Endothelial cell of umbilical vein (primary cell): Measurements from ENCODE around the gene RPL35A. TPM values are rescaled to one million over a fixed set of nuclear protein-coding genes. Genes with fewer than 3 reads are reported as not detected.

Source experiments
- BruUV-seq: library from RNA; stranded (reverse); fragments of 400-500 nt; replicated peaks from 2 replicates; lab custom pipeline; 2021; lab: Mats Ljungman, UMichigan
- CTCF ChIA-PET: fragments of 300-600, 350-600 bp; sonication (Branson Sonifier 250); formaldehyde crosslinking; loops from one replicate; lab custom pipeline; 2021; ENCODE audit warnings: antibody characterized with exemption, inconsistent platforms; lab: Charles Lee
- POLR2A ChIA-PET: fragments of 300-600, 350-600 bp; sonication (Branson Sonifier 250); formaldehyde crosslinking; loops from one replicate; lab custom pipeline; 2021; ENCODE audit warnings: antibody characterized with exemption, inconsistent platforms; lab: Charles Lee
- DNase-seq: peaks from one replicate; pipeline ENCODE4 v3.0.0-alpha.2; 2011; ENCODE audit warnings: low read depth, low spot score
- FAIRE-seq: peaks from 2 replicates; lab custom pipeline; 2011; peaks lifted over from hg19 to GRCh38; lab: Jason Lieb, UNC
- H2AFZ ChIP-seq: 2 replicates; pipeline ENCODE4 v1.6.0; 2012; ENCODE audit warnings: low read depth, low read length, control low read depth, inconsistent platforms
- H3K27ac ChIP-seq: 2 replicates; pipeline ENCODE4 v1.5.1; 2011; ENCODE audit warnings: low read depth, mild to moderate bottlenecking, control low read depth, low read length, moderate library complexity; ENCODE audit not compliant: insufficient read depth
- H3K27me3 ChIP-seq, 2 experiments: 2 replicates each; pipeline versions ENCODE4 v1.6.0 to v1.6.1; 2011; ENCODE audit warnings: low read length in 2 of 2, mixed read lengths in 1 of 2; ENCODE audit not compliant: control insufficient read depth in 2 of 2, insufficient read depth in 2 of 2
- H3K36me3 ChIP-seq, 2 experiments: 2 replicates in 1 of 2; 3 replicates in 1 of 2; pipeline ENCODE4 v1.5.1; 2011; ENCODE audit warnings: low read length in 2 of 2, mild to moderate bottlenecking in 1 of 2, moderate library complexity in 1 of 2; ENCODE audit not compliant: control insufficient read depth in 2 of 2, insufficient read depth in 2 of 2; ENCODE audit errors: extremely low read depth in 1 of 2
- H3K4me1 ChIP-seq: 3 replicates; pipeline ENCODE4 v1.5.1; 2011; ENCODE audit warnings: mild to moderate bottlenecking, low read length; ENCODE audit not compliant: control insufficient read depth, insufficient read depth; ENCODE audit errors: extremely low read depth
- H3K4me2 ChIP-seq: 2 replicates; pipeline ENCODE4 v1.6.1; 2011; ENCODE audit warnings: low read length, control low read depth, mixed read lengths; ENCODE audit not compliant: insufficient read depth
- H3K4me3 ChIP-seq, 3 experiments: fragments of 200-600 bp in 1 of 3; sonication (generic), shearing (Covaris generic) in 1 of 3; replicated peaks in 1 of 3; 2 replicates each; pipeline ENCODE4 v1.5.1; 2011 to 2016; ENCODE audit warnings: control low read depth in 3 of 3, low read length in 3 of 3, mild to moderate bottlenecking in 2 of 3, inconsistent platforms in 1 of 3, low read depth in 1 of 3, moderate library complexity in 1 of 3; ENCODE audit not compliant: insufficient read depth in 1 of 3
- H3K79me2 ChIP-seq: 2 replicates; pipeline ENCODE4 v1.6.0; 2012; ENCODE audit warnings: low read length, inconsistent platforms; ENCODE audit not compliant: control insufficient read depth, insufficient read depth
- H3K9ac ChIP-seq: replicated peaks from 2 replicates; pipeline ENCODE3; 2011; ENCODE audit warnings: low read length, control low read depth; ENCODE audit not compliant: insufficient read depth; ENCODE audit errors: extremely low read depth
- H3K9me1 ChIP-seq: replicated peaks from 3 replicates; pipeline ENCODE4 v1.6.0; 2011; ENCODE audit warnings: mild to moderate bottlenecking, low read length; ENCODE audit not compliant: control insufficient read depth, insufficient read depth; ENCODE audit errors: extremely low read depth
- H3K9me3 ChIP-seq: replicated peaks from 2 replicates; pipeline ENCODE4 v1.5.1; 2012; ENCODE audit warnings: low read length, inconsistent platforms; ENCODE audit not compliant: control insufficient read depth, insufficient read depth
- H4K20me1 ChIP-seq: replicated peaks from 2 replicates; pipeline ENCODE3; 2011; ENCODE audit warnings: mild to moderate bottlenecking, low read length; ENCODE audit not compliant: control insufficient read depth, insufficient read depth; ENCODE audit errors: extremely low read depth
- EZH2 ChIP-seq: IDR thresholded peaks from 2 replicates; pipeline ENCODE4 v1.6.1; 2012; ENCODE audit warnings: borderline replicate concordance, low read depth, mild to moderate bottlenecking, moderate library complexity, low read length, inconsistent platforms; ENCODE audit not compliant: severe bottlenecking
- FOS ChIP-seq: IDR thresholded peaks from 2 replicates; pipeline ENCODE4 v1.6.1; 2011; ENCODE audit warnings: mild to moderate bottlenecking, low read length, moderate library complexity, borderline replicate concordance; ENCODE audit not compliant: insufficient read depth
- GATA2 ChIP-seq: IDR thresholded peaks from 2 replicates; pipeline ENCODE4 v1.7.0; 2011; ENCODE audit warnings: low read depth, mild to moderate bottlenecking, moderate library complexity, mixed read lengths, low read length; ENCODE audit not compliant: insufficient read length, insufficient read depth
- JUN ChIP-seq: IDR thresholded peaks from 2 replicates; pipeline ENCODE4 v1.6.1; 2011; ENCODE audit warnings: borderline replicate concordance, low read depth; ENCODE audit not compliant: insufficient read length, insufficient read depth
- MYC ChIP-seq: IDR thresholded peaks from one replicate; pipeline ENCODE4 v1.6.1; 2011; ENCODE audit warnings: mild to moderate bottlenecking, low read depth, low read length
- POLR2A ChIP-seq: IDR thresholded peaks from 2 replicates; pipeline ENCODE4 v1.6.1; 2012; ENCODE audit warnings: low read depth, mild to moderate bottlenecking, control low read depth, low read length
- POLR2AphosphoS5 ChIP-seq: IDR thresholded peaks from 2 replicates; pipeline ENCODE4 v1.6.1; 2012; ENCODE audit warnings: low read depth, mild to moderate bottlenecking, control low read depth, low read length, moderate library complexity; ENCODE audit not compliant: insufficient read depth
- dilution Hi-C: fragments of 300-500 bp; cut with MboI; formaldehyde crosslinking; loops from one replicate; pipeline ENCODE4 v1.15.0; 2019; ENCODE audit warnings: low sequenced_read_pairs; ENCODE audit not compliant: extremely low pct_ligation_motif_present
- intact Hi-C: fragments of 100-400 bp; cut with micrococcal nuclease; formaldehyde crosslinking; loops from one replicate; pipeline ENCODE4 v1.10.0; 2022
- polyA plus RNA-seq, 4 experiments: library from polyadenylated mRNA; depleted of rRNA in 3 of 4; stranded (reverse) in 3 of 4; unstranded in 1 of 4; fragments of >200 nt; gene quantifications; 2 replicates each; pipeline versions ENCODE4 v1.2.1 to v1.2.3, GENCODE V29; 2011 to 2012; ENCODE audit warnings: missing spikeins in 1 of 4
- total RNA-seq: library from RNA; stranded (reverse); gene quantifications from 2 replicates; pipeline ENCODE4 v1.2.3, GENCODE V29; 2021
- TF ChIP-seq, protein P1 (sequence below): IDR thresholded peaks from 2 replicates; pipeline ENCODE4 v1.6.1; 2011; ENCODE audit not compliant: insufficient read depth, insufficient read length
- TF ChIP-seq, protein P2 (sequence below), 2 donors: IDR thresholded peaks; 1 replicate in 1 of 2; 2 replicates in 1 of 2; pipeline ENCODE4 v1.5.1; 2011; ENCODE audit warnings: low read length in 2 of 2, mild to moderate bottlenecking in 2 of 2, moderate library complexity in 2 of 2, control low read depth in 1 of 2, inconsistent platforms in 1 of 2, low read depth in 1 of 2; ENCODE audit not compliant: insufficient read depth in 1 of 2; ENCODE audit errors: extremely low read depth in 1 of 2

The RPL35A gene
- total and polyA plus RNA-seq, 2 donors (not counting 3 experiments of a cell fraction or from before 2014, with no cell fraction given), result 566 to 1,094 TPM

DNA sequence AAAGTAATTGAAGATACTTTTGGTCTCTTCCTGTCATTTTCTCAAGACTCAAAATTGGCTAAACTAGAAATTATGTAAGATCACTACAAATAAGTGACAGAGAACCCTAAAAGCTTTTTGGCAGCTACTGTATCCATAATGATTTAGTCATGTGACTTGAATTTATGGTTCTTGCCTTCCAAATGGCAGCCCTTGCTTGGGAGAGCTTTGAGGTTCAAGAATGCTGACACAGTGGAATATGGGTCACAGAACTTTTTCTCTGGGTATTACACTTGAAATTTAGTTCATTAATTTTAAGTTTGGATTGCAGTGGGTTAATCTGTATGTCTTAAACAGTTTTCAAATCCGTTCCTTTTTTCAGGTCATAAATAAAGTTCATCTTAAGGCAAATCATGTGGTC, 24.0 kb downstream of the RPL35A start:
- H3K27me3 ChIP-seq, result no peaks in the 10 kb centered on the region
- H3K4me2 ChIP-seq, result no peak overlapping the region
- no peak overlapping the region for H3K27ac ChIP-seq
- BruUV-seq, result no TSS peak
- FAIRE-seq, result no peak
- intact Hi-C loops (no loop called here), dilution Hi-C loops (no loop called here)
- no peaks in the 10 kb centered on the region for H4K20me1 ChIP-seq
- ChIA-PET POLR2A (no interaction called here), CTCF (no interaction called here)
- no peaks in the 10 kb centered on the region for H3K36me3 ChIP-seq
- no peak overlapping the region for H3K4me3 ChIP-seq
- no peaks in the 10 kb centered on the region for H3K9me1 ChIP-seq
- H3K79me2 ChIP-seq, result no peaks in the 10 kb centered on the region
- no peak overlapping the region for H3K9ac ChIP-seq
- H3K9me3 ChIP-seq, result no peaks in the 10 kb centered on the region
- no peak for DNase-seq
- TF ChIP-seq JUN (no peak), MYC (no peak), GATA2 (no peak)
- TF ChIP-seq, protein P1, sequence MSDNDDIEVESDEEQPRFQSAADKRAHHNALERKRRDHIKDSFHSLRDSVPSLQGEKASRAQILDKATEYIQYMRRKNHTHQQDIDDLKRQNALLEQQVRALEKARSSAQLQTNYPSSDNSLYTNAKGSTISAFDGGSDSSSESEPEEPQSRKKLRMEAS, result no peak
- H2AFZ ChIP-seq, result no peak overlapping the region
- no peaks in the 10 kb centered on the region for H3K4me1 ChIP-seq

DNA sequence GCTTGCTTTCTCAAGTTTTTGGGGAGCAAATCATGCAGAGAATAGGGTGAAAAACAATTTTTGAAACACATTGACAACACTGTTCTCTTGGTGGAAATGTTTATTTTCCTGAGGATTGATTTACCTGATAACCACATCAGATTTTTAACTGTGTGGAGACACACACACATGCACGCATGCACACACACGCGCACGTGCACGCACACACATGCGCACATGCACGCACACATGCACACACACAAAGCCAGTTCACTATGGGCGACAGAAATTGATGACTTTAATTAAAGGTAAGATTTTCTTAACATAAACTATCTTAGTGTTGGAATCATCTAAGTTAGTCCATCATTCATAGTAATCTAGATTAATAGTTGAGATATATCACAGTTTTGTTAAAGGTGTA, 25.3 kb downstream of the RPL35A start:
- no peak overlapping the region for H3K4me2 ChIP-seq
- no peak for TF ChIP-seq POLR2A
- TF ChIP-seq GATA2, result no peak
- no peak for TF ChIP-seq MYC
- TF ChIP-seq, protein P2, sequence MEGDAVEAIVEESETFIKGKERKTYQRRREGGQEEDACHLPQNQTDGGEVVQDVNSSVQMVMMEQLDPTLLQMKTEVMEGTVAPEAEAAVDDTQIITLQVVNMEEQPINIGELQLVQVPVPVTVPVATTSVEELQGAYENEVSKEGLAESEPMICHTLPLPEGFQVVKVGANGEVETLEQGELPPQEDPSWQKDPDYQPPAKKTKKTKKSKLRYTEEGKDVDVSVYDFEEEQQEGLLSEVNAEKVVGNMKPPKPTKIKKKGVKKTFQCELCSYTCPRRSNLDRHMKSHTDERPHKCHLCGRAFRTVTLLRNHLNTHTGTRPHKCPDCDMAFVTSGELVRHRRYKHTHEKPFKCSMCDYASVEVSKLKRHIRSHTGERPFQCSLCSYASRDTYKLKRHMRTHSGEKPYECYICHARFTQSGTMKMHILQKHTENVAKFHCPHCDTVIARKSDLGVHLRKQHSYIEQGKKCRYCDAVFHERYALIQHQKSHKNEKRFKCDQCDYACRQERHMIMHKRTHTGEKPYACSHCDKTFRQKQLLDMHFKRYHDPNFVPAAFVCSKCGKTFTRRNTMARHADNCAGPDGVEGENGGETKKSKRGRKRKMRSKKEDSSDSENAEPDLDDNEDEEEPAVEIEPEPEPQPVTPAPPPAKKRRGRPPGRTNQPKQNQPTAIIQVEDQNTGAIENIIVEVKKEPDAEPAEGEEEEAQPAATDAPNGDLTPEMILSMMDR (IDR thresholded peaks at IDR 0.05; ENCODE audit: extremely low read depth in 1 of 2, insufficient read depth in 1 of 2, low read depth in 1 of 2, low read length in 2 of 2), result no peak
- no peak for TF ChIP-seq EZH2
- TF ChIP-seq, protein P1, result no peak
- no peak for TF ChIP-seq POLR2AphosphoS5
- TF ChIP-seq FOS, result no peak
- DNase-seq (no peak), FAIRE-seq (no peak)
- no peaks in the 10 kb centered on the region for H3K4me1 ChIP-seq
- no peaks in the 10 kb centered on the region for H3K27me3 ChIP-seq
- no peak overlapping the region for H2AFZ ChIP-seq
- no peaks in the 10 kb centered on the region for H4K20me1 ChIP-seq
- H3K4me3 ChIP-seq, result no peak overlapping the region
- H3K36me3 ChIP-seq, result no peaks in the 10 kb centered on the region
- ChIA-PET CTCF (no interaction called here), POLR2A (no interaction called here)
- no peaks in the 10 kb centered on the region for H3K79me2 ChIP-seq
- no peak overlapping the region for H3K9ac ChIP-seq
- dilution Hi-C loops, result no loop called here
- intact Hi-C loops, result no loop called here
- no peaks in the 10 kb centered on the region for H3K9me1 ChIP-seq
- H3K9me3 ChIP-seq, result no peaks in the 10 kb centered on the region
- H3K27ac ChIP-seq, result no peak overlapping the region
- no TSS peak for BruUV-seq
